ENCODE measurements around the gene FBN3.

The FBN3 gene

DNA sequence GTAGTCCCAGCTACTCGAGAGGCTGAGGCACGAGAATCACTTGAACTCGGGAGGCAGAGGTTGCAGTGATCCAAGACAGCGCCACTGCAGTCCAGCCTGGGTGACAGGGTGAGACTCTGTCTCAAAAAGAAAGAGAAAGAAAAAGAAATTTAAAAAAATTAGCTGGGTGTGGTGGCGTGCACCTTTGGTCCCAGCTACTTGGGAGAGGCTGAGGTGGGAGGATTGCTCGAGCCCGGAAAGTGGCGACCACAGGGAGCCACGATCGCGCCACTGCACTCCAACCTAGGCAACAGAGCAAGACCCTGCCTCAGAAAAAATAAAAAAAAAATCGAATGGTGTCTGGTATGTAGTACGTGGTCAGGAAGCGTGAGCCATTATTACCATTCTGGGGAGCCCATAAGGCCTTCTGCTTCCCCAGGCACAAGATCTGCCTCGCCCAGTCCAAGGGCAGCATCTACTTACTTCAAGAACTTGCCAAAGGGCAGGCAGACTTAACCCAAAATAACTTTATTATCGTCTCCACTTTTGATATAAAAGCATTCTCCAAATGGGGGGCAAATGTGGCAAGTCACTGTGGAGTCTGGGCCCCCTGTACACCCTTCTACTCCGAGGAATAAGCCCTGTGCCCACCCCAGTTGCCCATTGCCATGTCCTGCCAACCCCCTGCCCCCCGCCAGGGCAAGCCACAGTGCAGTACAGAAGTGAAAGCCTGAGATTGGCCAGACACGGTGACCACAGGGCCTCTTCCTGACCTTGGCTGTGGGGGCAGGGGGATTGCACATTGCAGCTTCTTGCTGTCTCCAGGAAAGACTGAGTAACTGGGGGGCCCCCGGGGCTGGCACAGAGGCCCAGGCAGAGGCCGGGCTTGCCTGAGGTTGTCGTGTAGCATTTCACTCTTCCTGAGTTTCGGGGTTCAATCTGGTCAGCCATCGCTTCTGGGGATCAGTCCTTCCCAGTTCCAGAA is 84.2 kb downstream of the FBN3 start:
- H3K4me3 ChIP-seq (ENCODE audit: low read depth, low read length) = no peak overlapping the region
- H3K36me3 ChIP-seq (replicated peaks) = no peaks in the 10 kb centered on the region
- DNase-seq = no peak
- in situ Hi-C loops (cut with HindIII; ENCODE audit: low pct_ligation_motif_present, low sequenced_read_pairs) = no loop called here
- TF ChIP-seq, protein P1, sequence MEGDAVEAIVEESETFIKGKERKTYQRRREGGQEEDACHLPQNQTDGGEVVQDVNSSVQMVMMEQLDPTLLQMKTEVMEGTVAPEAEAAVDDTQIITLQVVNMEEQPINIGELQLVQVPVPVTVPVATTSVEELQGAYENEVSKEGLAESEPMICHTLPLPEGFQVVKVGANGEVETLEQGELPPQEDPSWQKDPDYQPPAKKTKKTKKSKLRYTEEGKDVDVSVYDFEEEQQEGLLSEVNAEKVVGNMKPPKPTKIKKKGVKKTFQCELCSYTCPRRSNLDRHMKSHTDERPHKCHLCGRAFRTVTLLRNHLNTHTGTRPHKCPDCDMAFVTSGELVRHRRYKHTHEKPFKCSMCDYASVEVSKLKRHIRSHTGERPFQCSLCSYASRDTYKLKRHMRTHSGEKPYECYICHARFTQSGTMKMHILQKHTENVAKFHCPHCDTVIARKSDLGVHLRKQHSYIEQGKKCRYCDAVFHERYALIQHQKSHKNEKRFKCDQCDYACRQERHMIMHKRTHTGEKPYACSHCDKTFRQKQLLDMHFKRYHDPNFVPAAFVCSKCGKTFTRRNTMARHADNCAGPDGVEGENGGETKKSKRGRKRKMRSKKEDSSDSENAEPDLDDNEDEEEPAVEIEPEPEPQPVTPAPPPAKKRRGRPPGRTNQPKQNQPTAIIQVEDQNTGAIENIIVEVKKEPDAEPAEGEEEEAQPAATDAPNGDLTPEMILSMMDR (IDR thresholded peaks at IDR 0.05; ENCODE audit: low read depth, low read length, missing control alignments) = no peak
- H3K27me3 ChIP-seq (replicated peaks) = no peaks in the 10 kb centered on the region
- no peak overlapping the region for H3K27ac ChIP-seq

DNA sequence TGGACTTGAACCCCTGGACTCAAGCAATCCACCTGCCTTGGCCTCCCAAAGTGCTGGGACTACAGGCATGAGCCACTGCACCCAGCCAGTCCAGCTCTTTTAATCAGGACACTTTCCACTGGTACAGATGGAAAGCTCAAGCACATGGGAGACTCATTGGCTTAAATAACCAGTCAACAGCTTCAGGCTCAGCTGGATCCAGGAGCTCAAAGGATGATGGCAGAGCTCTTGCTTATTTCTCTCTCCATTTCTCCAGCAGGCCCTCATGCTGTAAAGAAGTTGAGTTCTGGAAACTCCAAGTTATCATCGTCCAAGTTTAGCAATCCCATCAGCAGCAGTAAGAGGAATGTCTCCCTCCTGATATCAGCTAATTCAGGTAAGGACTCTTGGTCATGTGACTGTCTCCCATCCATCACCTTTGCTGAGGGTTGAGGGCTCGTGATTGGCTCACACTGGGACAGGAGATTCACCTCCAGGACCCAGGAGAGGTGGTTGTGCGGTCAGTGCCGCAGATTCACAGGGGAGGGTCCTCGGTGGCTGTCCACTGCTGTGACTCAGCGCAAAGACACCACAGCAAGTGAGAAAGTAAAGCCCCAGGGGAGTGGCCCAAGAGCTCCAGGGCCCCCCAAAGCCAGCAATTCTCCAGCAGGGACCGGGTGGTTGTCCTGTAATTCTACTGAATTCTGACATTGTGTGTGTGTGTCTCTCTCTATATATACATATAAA is 91.7 kb downstream of the FBN3 start:
- TF ChIP-seq, protein P1 (IDR thresholded peaks at IDR 0.05; ENCODE audit: low read depth, low read length, missing control alignments) = no peak
- Histone ChIP-seq H3K4me3 (ENCODE audit: low read depth, low read length) (no peak overlapping the region), H3K36me3 (replicated peaks) (no peaks in the 10 kb centered on the region), H3K27me3 (replicated peaks) (no peaks in the 10 kb centered on the region), H3K27ac (no peak overlapping the region)
- no peak for DNase-seq
- in situ Hi-C loops (cut with HindIII; ENCODE audit: low pct_ligation_motif_present, low sequenced_read_pairs) = no loop called here

DNA sequence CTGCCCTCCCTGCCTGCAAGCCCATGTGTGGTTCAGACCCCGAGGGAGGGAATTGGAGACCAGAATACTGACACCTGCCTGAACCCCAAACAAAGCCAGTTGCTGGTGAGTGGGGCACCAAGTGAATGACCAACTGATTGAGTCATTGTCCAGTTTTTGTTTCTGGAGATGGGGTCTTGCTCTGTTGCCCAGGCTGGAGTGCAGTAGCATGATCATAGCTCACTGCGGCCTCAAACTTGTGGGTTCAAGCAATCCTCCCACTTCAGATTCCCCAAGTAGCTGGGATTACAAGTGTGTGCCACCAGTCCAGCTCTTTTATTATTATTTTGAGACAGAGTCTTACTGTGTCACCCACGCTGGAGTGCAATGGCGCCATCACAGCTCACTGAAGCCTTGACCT is 92.9 kb downstream of the FBN3 start:
- Histone ChIP-seq H3K27ac (no peak overlapping the region), H3K4me3 (ENCODE audit: low read depth, low read length) (no peak overlapping the region), H3K36me3 (replicated peaks) (no peaks in the 10 kb centered on the region), H3K27me3 (replicated peaks) (no peaks in the 10 kb centered on the region)
- DNase-seq = no peak
- in situ Hi-C loops (cut with HindIII; ENCODE audit: low pct_ligation_motif_present, low sequenced_read_pairs) = no loop called here
- TF ChIP-seq, protein P1 (IDR thresholded peaks at IDR 0.05; ENCODE audit: low read depth, low read length, missing control alignments) = no peak

DNA sequence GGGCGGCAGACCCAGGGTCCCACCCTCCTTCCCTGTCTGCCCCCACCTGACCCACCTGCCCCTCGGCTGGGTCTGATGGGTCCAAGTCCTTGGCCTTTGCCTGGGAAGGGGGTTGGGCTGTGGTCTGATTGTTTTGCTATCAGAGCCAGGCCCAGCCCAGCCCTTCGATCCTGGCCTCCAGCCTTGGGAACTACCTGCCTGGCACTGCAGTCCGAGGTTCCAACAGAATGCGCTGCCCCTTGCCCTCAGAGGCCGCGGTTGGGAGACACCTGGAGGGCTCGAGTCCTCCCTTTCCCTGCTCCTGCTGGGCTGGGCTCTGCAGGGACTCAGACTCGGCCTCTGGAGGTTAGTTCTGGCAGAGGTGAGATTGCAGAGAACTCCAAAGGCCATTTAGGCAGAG is 95.2 kb downstream of the FBN3 start:
- H3K27ac ChIP-seq = no peak overlapping the region
- no peak for DNase-seq
- in situ Hi-C loops (cut with HindIII; ENCODE audit: low pct_ligation_motif_present, low sequenced_read_pairs) = no loop called here

DNA sequence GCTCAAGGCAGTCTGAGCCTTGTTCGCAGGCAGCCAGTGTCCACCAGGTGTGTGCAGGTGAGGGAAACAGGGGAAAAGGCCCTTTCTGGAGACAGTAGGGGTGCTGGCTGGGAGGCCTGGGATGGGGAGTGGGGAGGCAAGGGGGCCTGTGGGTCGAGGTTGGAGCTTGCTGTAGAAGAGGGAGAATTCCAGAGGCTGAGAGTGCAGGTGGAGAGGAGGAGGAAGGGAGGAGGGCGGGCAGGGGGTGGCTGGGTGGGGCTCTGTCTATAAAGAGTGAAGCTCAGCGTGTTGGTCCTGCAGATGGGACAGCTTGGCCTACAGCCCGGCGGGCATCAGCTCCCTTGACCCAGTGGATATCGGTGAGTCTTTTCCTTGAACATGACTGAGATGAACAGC is 96.9 kb downstream of the FBN3 start, which contains the start of gene CCL25:
Gene CCL25 (plus strand): TSS at position 297 of the 396 bp plus-strand sequence. CDS start 290 bp downstream, outside the sequence.
- Histone ChIP-seq H3K27ac (no peak within 1 kb of the TSS), H3K27me3 (replicated peaks) (no peaks in the 10 kb centered on the region), H3K4me3 (ENCODE audit: low read depth, low read length) (no peak within 1 kb of the TSS), H3K36me3 (replicated peaks) (no peaks in the 10 kb centered on the region)
- DNase-seq = no peak
- TF ChIP-seq, protein P1 (IDR thresholded peaks at IDR 0.05; ENCODE audit: low read depth, low read length, missing control alignments) = no peak
- in situ Hi-C loops (cut with HindIII; ENCODE audit: low pct_ligation_motif_present, low sequenced_read_pairs) = no loop called here

More for the DNA sequence above, 95.2 kb downstream of the FBN3 start:
- TF ChIP-seq, protein P1 (IDR thresholded peaks at IDR 0.05; ENCODE audit: low read depth, low read length, missing control alignments) = no peak
- Histone ChIP-seq H3K4me3 (ENCODE audit: low read depth, low read length) (no peak overlapping the region), H3K27me3 (replicated peaks) (no peaks in the 10 kb centered on the region), H3K36me3 (replicated peaks) (no peaks in the 10 kb centered on the region)

Data from brain microvascular endothelial cell (primary cell).